Lower leg skin (tissue), 3 donors: ENCODE data around the gene ZBTB47.

ENCODE experiments used
- POLR2A ChIP-seq, 2 donors: fragments of 450-650 bp; IDR thresholded peaks; one replicate each; pipeline ENCODE4 v1.6.1; 2016 to 2017; ENCODE audit warnings: antibody characterized with exemption in 2 of 2, mild to moderate bottlenecking in 1 of 2, moderate library complexity in 1 of 2
- TF ChIP-seq, protein P1 (sequence below), 3 donors: fragments of 450-650 bp; IDR thresholded peaks; one replicate each; pipeline ENCODE4 v1.5.1; 2016; ENCODE audit warnings: antibody characterized with exemption in 3 of 3, mild to moderate bottlenecking in 3 of 3, moderate library complexity in 2 of 3

DNA sequence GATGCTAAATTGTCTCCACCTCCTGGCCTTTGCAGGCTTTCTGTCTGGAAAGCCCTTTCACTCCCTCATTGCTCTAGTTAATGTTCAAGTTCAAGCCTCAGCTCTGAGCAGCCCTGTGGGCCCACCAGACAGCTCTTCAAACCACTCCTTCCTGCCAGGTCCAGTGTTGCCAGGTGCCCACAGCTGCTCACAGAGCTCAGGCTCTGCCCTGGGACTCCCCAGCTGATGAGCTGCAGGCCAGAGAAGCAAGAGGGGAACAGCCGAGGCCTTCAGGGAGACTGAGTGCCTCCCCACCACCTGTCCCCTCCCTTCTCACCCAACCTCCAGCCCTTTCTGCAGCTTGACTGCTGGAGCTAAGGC, 1.3 kb upstream of the ZBTB47 start:
- TF ChIP-seq, protein P1, sequence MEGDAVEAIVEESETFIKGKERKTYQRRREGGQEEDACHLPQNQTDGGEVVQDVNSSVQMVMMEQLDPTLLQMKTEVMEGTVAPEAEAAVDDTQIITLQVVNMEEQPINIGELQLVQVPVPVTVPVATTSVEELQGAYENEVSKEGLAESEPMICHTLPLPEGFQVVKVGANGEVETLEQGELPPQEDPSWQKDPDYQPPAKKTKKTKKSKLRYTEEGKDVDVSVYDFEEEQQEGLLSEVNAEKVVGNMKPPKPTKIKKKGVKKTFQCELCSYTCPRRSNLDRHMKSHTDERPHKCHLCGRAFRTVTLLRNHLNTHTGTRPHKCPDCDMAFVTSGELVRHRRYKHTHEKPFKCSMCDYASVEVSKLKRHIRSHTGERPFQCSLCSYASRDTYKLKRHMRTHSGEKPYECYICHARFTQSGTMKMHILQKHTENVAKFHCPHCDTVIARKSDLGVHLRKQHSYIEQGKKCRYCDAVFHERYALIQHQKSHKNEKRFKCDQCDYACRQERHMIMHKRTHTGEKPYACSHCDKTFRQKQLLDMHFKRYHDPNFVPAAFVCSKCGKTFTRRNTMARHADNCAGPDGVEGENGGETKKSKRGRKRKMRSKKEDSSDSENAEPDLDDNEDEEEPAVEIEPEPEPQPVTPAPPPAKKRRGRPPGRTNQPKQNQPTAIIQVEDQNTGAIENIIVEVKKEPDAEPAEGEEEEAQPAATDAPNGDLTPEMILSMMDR (IDR thresholded peaks at IDR 0.05): no peak
- TF ChIP-seq POLR2A (IDR thresholded peaks at IDR 0.05): no peak
